Ammon's horn (tissue), 1 donor: ENCODE measurements around the gene PIK3AP1.

ENCODE experiments used
- DNase-seq: peaks from one replicate; pipeline ENCODE4 v3.0.0-alpha.2; 2016; ENCODE audit warnings: low spot score

PIK3AP1 gene

DNA sequence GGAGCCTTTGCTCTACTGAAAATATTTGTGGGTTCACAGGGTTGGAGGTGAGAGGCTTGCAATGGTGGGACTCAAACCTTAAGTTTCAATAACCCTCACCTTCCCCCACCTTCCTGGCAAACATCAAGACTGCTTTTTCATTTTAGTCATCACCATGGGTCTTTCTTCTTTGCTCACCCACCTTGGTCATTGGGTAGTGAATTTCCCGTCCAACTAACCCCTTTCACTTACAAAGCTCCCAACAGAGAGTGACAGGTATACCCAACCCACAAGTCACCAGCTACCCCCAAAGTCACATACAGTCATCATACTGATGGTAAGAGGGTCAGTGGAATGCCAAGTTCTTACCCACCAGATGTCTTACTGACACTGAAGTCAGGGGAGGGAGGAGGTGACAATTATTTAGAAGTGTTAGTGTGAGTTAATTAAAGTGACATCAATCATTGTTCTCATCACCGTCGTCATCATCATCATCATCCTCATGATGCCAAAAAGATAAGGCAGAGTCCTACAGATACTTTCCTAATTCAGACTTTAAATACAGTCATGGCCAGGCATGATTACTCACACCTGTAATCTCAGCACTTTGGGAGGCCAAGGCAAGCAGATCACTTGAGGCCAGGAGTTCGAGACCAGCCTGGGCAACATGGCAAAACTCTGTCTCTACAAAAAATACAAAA is 49.0 kb downstream of the PIK3AP1 start:
- no peak for DNase-seq

DNA sequence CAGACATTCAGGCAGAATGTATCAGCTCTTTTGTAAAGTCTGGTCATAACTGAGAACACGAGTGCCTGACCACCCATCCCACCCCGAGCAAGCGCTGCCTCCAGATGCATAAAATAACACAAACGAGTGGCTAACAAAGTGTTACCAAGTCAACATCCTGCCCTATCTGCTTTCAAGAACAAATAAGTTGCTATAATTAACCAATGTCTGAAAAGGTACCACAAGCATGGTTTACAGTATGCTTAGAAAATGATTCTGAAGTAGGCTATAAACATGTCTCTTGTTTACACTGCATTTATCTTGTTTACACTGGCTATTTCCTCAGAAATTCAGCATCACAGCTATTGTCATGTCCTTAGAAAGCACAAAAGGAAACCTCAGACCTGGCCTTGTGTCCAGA is 49.5 kb downstream of the PIK3AP1 start:
- DNase-seq = no peak

DNA sequence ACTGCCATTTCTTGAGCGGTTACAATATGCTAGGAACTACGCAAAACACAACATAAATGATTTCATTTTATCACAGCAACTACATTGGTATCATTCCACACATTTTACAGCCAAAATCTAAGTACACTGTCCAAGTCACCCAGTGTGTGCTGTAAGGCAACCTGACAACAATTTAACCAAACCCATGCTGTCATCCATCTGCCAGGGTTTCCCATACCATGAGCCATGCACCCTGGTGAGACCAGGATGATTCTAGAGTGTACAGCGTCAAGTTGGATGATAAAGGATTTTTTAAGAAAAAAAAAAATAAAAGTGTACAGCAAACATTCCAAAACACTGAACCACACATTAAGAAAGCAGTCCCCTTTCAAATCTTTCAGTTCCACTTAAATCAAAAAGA is 52.9 kb downstream of the PIK3AP1 start:
- no peak for DNase-seq

GRCh38 chr10:96666741-96667140 is 53.6 kb downstream of the PIK3AP1 start:
- DNase-seq = no peak

DNA sequence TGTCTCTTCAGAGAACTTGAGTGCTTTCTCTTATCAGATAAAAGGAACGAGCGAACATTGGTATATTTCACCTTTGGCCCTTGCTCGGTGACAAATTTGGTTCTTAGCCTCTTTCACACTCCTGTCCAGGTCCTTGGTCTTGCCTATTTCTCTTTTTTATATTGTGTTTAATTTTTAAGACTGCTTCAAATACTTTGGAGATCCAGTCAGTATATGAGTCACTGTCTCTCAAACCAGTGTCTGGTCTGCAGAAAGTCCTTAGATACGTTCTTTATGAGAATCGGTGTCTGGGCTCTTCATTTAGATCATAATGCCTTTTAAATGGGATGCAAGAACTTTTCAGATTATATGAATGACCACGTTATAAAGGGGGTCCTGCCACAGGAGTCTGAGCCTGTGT is 55.0 kb downstream of the PIK3AP1 start:
- DNase-seq = no peak

GRCh38 chr10:96664563-96664962 is 55.8 kb downstream of the PIK3AP1 start:
- no peak for DNase-seq

- no peak for DNase-seq
Measured at GRCh38 chr10:96663797-96664196, 56.5 kb downstream of the PIK3AP1 start.

DNA sequence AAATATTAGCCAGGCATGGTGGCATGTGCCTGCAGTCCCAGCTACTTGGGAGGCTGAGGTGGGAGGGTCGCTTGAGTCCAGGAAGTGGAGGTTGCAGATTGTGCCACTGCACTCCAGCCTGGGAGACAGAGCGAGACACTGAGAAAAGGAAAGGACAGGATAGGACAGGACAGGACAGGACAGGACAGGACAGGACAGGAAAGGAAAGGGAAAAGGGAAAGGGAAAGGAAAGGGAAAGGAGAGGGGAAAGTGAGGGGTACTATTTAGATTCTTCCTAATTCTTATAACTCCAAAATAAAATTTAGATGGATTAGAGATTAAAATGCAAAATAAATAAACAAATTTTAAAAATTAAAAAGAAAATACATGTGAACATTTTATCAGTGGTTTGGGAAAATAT is 58.7 kb downstream of the PIK3AP1 start:
- DNase-seq = no peak

GRCh38 chr10:96660297-96660696 is 60.0 kb downstream of the PIK3AP1 start:
- peak; percentile 20 for DNase-seq

DNA sequence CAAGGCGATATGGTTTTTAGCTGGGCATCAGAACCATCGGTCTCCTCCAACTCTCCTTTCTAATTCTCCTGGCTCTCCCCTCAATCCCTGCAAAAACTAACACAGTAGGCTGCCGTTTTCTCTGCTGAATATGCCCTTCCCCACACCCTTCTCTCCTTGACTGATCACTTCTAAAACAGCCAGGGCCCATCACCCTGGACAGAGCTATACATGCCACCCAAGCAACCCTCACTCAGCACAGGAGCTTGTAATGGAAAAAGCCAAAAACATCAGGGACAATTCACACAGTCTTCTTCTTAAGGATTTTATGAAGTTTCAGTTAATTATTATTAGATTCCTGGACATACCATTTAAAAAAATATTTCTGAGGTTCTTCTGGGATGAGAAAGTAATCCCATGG is 61.5 kb downstream of the PIK3AP1 start:
- no peak for DNase-seq

- DNase-seq = no peak
Measured at GRCh38 chr10:96657385-96657784, 62.9 kb downstream of the PIK3AP1 start.

DNA sequence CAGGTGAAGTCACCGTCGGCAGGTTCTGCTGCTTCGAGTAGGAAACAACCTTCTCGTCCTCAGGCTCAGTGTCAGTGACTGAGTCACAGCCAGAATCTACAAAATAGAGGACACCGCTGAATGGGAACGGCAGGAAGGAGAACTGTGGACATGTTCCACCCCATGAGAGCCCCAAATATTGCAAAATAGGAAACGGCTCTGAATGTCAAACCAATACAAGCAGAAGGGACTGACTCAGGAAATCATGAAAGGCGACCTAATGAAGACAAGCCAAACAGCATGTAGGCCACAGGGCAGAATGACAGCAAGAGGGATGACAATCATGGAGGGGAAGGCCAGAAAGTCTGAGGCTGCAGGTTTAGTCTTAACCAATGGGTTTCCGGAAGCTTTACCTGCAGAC is 63.5 kb downstream of the PIK3AP1 start:
- DNase-seq = peak; percentile 29

DNA sequence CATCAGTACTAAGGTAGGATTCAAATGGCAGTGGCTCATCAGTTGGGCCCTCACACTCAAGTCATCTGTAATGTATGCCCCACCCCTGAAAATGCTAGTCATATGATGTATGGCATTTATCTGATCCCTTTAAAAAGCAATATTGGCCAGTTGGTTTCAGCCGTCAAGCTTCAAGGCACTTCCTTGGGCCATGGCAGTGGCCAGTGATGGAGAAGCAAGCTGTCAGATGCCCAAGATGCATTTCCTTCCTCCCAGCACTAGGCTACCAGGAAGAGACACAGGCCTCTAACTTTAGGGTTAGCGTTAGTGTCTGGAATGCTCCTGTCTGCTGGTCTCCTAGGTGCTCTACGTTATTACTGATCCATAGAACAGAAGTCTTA is 64.1 kb downstream of the PIK3AP1 start:
- DNase-seq = peak; percentile 24

- DNase-seq = no peak
Measured at GRCh38 chr10:96655461-96656197, 64.7 kb downstream of the PIK3AP1 start.

DNA sequence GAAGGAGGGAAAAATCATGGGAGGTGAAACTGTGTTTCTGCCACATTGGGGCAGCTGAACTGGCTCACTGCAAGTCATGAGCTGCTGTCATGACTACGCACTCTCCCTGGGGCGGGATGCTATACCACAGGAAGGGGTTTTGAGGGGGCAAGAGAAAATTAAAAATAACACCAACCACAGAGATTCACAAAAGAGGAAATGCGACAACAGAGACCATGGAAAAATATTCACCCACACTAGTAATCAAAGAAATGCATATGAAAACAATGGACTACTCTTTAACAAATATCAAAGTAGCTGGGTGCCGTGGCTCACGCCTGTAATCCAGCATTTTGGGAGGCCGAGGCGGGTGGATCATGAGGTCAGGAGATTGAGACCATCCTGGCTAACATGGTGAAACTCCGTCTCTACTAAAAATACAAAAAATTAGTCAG is 68.3 kb downstream of the PIK3AP1 start:
- peak; percentile 37 for DNase-seq

- DNase-seq = no peak
Measured at GRCh38 chr10:96650958-96651357, 69.4 kb downstream of the PIK3AP1 start.

- no peak for DNase-seq
Measured at GRCh38 chr10:96648297-96648696, 72.0 kb downstream of the PIK3AP1 start.

GRCh38 chr10:96647466-96647865 is 72.8 kb downstream of the PIK3AP1 start:
- no peak for DNase-seq

DNA sequence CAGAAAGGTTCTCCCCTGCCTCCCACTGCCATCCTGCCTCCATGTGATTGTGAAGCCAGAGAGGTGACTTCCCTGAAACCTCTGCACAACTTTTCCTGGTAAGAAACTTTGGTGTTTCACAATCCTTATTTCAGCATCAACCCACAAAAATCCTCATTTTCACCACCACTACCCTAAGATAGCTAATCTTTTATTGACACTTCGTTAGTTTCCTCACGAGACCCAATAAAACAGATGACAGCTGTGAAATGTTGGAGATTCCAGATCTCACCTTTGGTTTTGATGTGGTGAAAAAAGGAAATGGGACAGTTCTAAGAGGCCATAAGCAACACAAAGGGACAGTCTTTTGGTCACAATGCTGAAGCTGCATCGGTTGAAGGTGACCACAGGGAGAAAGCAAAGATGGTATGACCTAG is 73.6 kb downstream of the PIK3AP1 start:
- no peak for DNase-seq

- DNase-seq = no peak
Measured at GRCh38 chr10:96646301-96646700, 74.0 kb downstream of the PIK3AP1 start.

DNA sequence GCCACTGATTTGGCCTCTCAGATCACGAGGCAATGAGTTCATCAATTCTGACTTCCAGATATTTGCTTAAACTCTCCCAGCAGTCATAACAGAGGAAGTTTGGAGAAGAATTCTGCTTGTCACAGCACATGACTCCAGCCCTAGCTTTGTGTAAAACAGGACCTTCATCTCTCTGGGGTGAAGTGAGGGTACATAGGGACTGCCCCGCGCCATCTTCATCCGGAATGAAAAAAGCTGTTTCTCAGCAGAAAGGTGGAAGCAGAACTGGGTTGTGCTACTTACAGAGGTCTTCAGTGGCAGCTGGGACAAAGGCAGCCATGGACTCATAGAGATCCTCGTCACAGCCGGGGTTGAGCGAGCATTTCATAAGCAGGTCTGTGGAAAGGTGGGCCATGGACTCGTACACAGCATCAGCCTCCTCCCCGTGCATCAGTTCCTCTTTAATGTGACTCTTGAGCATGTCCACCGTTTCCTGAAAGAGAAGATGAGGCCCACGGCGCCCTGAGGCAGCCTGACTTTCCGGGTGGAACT is 75.1 kb downstream of the PIK3AP1 start:
- peak; percentile 49 for DNase-seq

DNA sequence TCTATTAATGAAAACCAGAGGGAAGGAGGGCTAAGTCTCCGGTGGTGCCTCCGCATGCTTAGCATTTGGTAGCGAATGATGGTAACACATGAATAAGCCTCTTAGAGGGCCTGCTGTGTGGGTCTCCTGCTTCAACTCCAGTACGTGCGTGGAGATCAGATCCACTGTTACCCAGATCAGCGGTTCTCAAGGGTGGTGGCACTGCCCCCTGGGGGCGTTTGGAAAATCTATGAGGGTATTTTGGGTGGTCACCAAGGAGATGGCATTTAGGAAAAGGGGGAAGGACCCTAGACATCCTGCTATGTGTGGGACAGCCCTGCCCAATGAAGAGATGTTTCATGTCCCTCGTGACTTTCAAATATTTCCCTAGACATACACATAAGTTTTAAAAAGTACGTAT is 76.4 kb downstream of the PIK3AP1 start:
- DNase-seq = no peak

- peak; percentile 68 for DNase-seq
Measured at GRCh38 chr10:96642973-96643372, 77.3 kb downstream of the PIK3AP1 start.

DNA sequence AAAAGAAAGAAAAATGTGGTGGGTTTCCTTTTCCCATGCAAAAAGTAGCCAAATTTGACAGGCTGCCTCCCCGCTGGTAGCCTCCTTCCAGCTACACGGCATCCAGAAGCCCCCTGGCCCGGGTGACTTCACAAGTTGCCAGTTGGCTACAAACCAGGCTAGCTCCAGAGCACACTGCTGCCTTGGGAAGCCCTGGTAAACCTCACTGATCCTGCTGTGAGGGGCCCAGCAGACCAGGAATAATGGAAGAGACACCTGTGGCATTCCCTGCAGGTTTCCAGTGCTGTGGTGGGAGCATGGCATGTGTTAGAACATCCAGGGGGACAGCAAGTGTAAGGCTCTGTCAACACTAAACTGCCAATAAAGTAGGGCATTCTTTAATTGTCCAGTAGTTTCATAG is 77.8 kb downstream of the PIK3AP1 start:
- DNase-seq = no peak
